Measurements from ENCODE around the gene OPCML.

- TF ChIP-seq EP300 (conservative IDR thresholded peaks at IDR 0.05; ENCODE audit: poor library complexity, severe bottlenecking) (no peak), CTCF (IDR thresholded peaks at IDR 0.05; ENCODE audit: poor library complexity, severe bottlenecking) (no peak), POLR2AphosphoS5 (IDR thresholded peaks at IDR 0.05) (no peak), RAD21 (conservative IDR thresholded peaks at IDR 0.05) (no peak), EZH2 (IDR thresholded peaks at IDR 0.05; ENCODE audit: borderline replicate concordance, insufficient read depth, low read length, poor library complexity, severe bottlenecking) (no peak), MXI1 (conservative IDR thresholded peaks at IDR 0.05; ENCODE audit: poor library complexity, severe bottlenecking) (no peak), SMC3 (conservative IDR thresholded peaks at IDR 0.05; ENCODE audit: poor library complexity) (no peak)
Measured at GRCh38 chr11:133277886-133278285, 254.4 kb downstream of the OPCML start.
